Thymus (tissue), 11 donors: ENCODE data around the gene PML. TPM values are rescaled to one million over a fixed set of nuclear protein-coding genes. Genes with fewer than 3 reads are reported as not detected.
A peak's percentile ranks its signal among the peaks of the same experiment; 100 is the strongest.

ENCODE experiments used
- DNase-seq, 9 donors: peaks; one replicate each; pipeline ENCODE4 v3.0.0-alpha.2; 2013; ENCODE audit warnings: low spot score in 9 of 9, low read depth in 6 of 9, missing footprints in 1 of 9
- H3K27ac ChIP-seq, 2 donors: one replicate each; pipeline ENCODE4 v1.5.1; 2013; ENCODE audit warnings: control low read depth in 1 of 2, low read depth in 1 of 2, low read length in 1 of 2, mild to moderate bottlenecking in 1 of 2, moderate library complexity in 1 of 2
- H3K27me3 ChIP-seq, 2 donors: one replicate each; pipeline ENCODE4 v1.5.1; 2013; ENCODE audit warnings: low read length in 1 of 2; ENCODE audit not compliant: control insufficient read depth in 2 of 2, insufficient read depth in 1 of 2
- H3K36me3 ChIP-seq, 2 donors: one replicate each; pipeline ENCODE4 v1.5.1; 2013; ENCODE audit warnings: low read length in 1 of 2, mild to moderate bottlenecking in 1 of 2, moderate library complexity in 1 of 2; ENCODE audit not compliant: control insufficient read depth in 2 of 2, insufficient read depth in 2 of 2
- H3K4me1 ChIP-seq, 2 donors: one replicate each; pipeline ENCODE4 v1.5.1; 2013; ENCODE audit warnings: low read length in 2 of 2; ENCODE audit not compliant: control insufficient read depth in 2 of 2, insufficient read depth in 2 of 2
- H3K4me3 ChIP-seq, 2 donors: one replicate each; pipeline ENCODE4 v1.5.1; 2013; ENCODE audit warnings: low read length in 2 of 2, control low read depth in 1 of 2, mild to moderate bottlenecking in 1 of 2
- H3K9me3 ChIP-seq, 2 donors: one replicate each; pipeline ENCODE4 v1.5.1; 2013; ENCODE audit warnings: low read length in 1 of 2, mild to moderate bottlenecking in 1 of 2; ENCODE audit not compliant: control insufficient read depth in 2 of 2, insufficient read depth in 1 of 2
- WGBS: extraction: QIAGEN DNeasy Blood & Tissue Kit; methylation state at CpG from one replicate; pipeline ENCODE4 v1.1.7; 2013; 5-methylcytosine and 5-hydroxymethylcytosine counted together
- polyA plus RNA-seq: library from polyadenylated mRNA; stranded (reverse); fragments of 200-250 nt; gene quantifications from one replicate; pipeline ENCODE4 v1.2.3, GENCODE V29; 2013
- total RNA-seq: library from RNA; stranded (reverse); fragments of 120-200 nt; gene quantifications from one replicate; pipeline ENCODE4 v1.2.4, GENCODE V29; 2013
- donor health status: healthy.

The PML gene
- total and polyA plus RNA-seq, 2 donors: 13.0 to 35.7 TPM

DNA sequence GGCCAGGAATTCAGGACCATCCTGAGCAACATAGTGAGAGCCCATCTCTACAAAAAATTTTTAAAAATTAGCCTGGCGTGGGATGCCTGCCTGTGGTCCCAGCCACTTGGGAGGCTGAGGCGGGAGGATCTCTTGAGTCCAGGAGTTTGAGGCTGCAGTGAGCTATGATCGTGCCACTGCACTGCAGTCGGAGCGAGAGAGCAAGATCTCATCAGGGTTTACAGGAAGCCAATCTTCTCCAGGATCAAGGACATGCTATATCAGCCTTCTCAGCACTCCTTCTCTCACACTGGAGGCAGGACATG lies 2.0 kb upstream of the PML start:
- H3K27ac ChIP-seq: peak overlapping the region in 1 of 2 donors; percentile 61

DNA sequence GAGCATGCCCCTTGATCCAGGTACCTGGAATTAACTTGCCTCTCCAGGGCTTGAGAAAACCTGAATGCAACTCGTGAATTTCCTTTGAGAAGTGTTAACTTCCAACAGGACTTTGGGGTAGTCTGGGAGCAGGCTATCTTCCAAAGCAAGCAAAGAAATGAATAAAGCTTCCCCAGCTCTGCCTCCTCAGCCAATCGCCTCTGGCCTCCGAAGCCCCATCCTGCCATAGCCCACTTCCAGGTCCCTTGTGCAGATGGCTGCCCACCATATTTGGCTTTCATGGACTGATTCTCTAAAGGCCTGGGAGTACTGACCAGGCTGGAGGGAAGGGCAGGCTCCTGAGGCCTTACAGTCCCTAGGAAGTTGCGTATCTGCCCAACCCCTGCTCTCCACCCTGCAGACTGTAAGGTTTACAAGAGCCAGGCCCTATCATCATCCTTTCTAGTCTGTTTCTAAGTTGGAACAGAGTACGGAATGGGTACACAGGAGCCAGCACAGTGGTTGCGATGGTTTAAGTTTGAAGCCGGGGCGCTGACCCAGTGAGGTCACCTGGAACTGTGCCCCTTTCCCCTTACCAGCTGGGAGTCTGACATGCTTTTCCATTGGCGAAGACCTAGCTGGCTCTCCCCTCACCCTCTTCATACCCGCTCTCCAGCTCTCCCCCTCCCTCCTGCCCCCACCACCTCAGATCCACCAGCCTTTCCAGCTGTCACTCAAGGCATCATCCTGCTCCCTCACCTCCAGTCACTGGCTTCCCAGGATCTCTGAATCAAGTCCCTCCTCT lies 1.1 kb upstream of the PML start:
- H3K9me3 ChIP-seq: peaks cover 0 to 4% of the 10 kb centered on the region in 2 donors
- peaks cover 13 to 18% of the 10 kb centered on the region in 2 donors for H3K36me3 ChIP-seq
- H3K4me1 ChIP-seq: peaks cover 28 to 47% of the 10 kb centered on the region in 2 donors
- H3K4me3 ChIP-seq: peak overlapping the region; percentile 82 to 91
- H3K27ac ChIP-seq: peak overlapping the region in 1 of 2 donors; percentile 93
- no peak for DNase-seq
- 97% methylated on average over 10 of the region's 10 CpGs for WGBS
- H3K27me3 ChIP-seq: no peaks in the 10 kb centered on the region

More for the DNA sequence above, 2.0 kb upstream of the PML start:
- peak overlapping the region in 1 of 2 donors; percentile 73 for H3K4me3 ChIP-seq
- no peak for DNase-seq
- peaks cover 13 to 19% of the 10 kb centered on the region in 2 donors for H3K36me3 ChIP-seq
- H3K4me1 ChIP-seq: peaks cover 28 to 52% of the 10 kb centered on the region in 2 donors
- peaks cover 0 to 4% of the 10 kb centered on the region in 2 donors for H3K9me3 ChIP-seq
- WGBS: 91% methylated on average over 5 of the region's 5 CpGs
- no peaks in the 10 kb centered on the region for H3K27me3 ChIP-seq

DNA sequence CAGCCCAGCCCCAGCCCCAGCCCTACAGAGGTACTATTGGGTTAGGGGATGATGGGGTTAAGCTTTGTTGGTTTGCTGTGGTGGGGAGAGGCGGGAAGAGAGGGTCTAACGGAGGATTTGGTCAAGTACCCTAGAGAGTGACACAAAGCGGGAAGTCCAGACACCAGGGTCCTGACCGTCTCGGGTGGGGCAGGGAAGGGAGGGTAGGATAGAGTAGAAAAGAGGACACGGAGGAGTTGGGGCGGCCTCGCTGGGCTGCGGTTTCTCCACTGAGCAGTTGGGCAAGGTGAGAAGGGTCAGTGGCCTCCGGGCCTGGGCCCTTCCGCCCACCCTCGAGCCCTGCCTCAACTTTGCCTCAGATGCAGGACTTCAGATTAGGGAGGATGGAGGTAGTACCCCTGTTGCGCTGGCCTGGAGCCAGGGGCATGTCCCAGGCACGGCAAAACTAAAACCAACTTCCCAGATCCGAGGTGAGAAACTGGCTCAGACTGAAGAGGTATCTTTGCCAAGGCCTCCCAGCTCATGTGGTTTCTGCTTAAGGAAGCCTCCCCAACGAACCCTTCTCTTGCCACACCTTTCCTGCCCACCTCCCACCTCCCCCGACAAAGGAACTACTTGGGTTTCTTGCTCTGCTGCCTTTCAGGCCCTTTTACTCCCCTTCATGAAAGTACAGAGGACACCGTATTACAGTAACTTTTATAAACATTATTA lies 551 bp downstream of the PML start:
- under 1% methylated on average over 18 of the region's 18 CpGs for WGBS
- Histone ChIP-seq H3K36me3 (peaks cover 8 to 14% of the 10 kb centered on the region in 2 donors), H3K9me3 (peaks cover 0 to 4% of the 10 kb centered on the region in 2 donors), H3K4me3 (peak overlapping the region; percentile 82 to 91), H3K4me1 (peaks cover 31 to 42% of the 10 kb centered on the region in 2 donors), H3K27ac (peak overlapping the region; percentile 92 to 93), H3K27me3 (no peaks in the 10 kb centered on the region)
- DNase-seq: peak in 1 of 9 donors; percentile 54

DNA sequence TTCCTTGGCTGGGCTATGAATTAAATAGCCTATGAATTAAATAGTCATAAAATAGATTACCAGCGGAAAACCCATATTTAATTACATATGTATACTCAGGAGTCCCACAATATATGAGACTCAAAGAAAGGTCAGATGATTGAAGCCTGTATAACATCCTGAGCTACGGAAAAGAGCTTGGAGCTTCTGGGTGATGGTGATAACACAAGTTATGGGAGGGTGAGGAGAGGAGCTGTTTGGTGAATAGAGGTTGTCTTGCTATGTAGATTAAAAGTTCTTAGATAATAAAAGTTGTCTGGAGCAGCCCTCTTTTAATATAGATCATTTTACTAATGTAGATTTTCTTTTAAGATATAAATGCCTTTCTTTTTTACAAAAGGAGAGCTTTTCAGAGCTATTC lies 1.8 kb downstream of the PML start:
- H3K4me1 ChIP-seq: peaks cover 27 to 39% of the 10 kb centered on the region in 2 donors
- 76% methylated on average over 2 of the region's 2 CpGs for WGBS
- H3K36me3 ChIP-seq: peaks cover 11 to 15% of the 10 kb centered on the region in 2 donors
- peaks cover 0 to 4% of the 10 kb centered on the region in 2 donors for H3K9me3 ChIP-seq
- peak overlapping the region; percentile 27 to 82 for H3K4me3 ChIP-seq
- H3K27me3 ChIP-seq: no peaks in the 10 kb centered on the region
- H3K27ac ChIP-seq: peak overlapping the region; percentile 62 to 73
- DNase-seq: no peak

DNA sequence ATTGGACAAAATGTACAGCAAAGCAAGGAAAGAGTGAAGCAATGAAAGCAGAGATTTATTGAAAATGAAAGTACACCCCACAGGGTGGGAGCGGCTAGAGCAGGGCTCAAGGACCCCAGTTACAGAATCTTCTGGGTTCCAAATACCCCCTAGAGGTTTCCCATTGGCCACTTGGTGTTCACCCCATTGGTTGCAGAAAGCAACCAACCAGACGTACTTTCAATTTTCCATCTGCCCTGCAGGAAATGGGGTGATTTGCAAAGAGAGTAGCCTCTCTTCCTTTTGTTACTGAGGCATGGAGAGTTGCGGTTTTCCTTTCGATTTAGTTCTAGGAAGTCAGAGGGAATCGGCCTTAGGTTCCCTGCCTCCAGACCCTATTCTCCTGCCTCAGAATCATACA lies 2.4 kb downstream of the PML start:
- Histone ChIP-seq H3K27ac (peak overlapping the region; percentile 73), H3K4me3 (peak overlapping the region; percentile 5 to 19), H3K4me1 (peaks cover 27 to 34% of the 10 kb centered on the region in 2 donors), H3K36me3 (peaks cover 15 to 16% of the 10 kb centered on the region in 2 donors), H3K27me3 (no peaks in the 10 kb centered on the region), H3K9me3 (peaks cover 0 to 4% of the 10 kb centered on the region in 2 donors)
- DNase-seq: peak in 1 of 9 donors; percentile 47
- 2% methylated on average over 5 of the region's 5 CpGs for WGBS

DNA sequence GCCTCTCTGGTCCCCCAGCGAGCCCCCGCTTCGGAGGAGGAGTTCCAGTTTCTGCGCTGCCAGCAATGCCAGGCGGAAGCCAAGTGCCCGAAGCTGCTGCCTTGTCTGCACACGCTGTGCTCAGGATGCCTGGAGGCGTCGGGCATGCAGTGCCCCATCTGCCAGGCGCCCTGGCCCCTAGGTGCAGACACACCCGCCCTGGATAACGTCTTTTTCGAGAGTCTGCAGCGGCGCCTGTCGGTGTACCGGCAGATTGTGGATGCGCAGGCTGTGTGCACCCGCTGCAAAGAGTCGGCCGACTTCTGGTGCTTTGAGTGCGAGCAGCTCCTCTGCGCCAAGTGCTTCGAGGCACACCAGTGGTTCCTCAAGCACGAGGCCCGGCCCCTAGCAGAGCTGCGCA lies 3.5 kb downstream of the PML start:
- 97% methylated on average over 27 of the region's 27 CpGs for WGBS
- no peak for DNase-seq
- H3K9me3 ChIP-seq: peaks cover 0 to 4% of the 10 kb centered on the region in 2 donors
- H3K4me1 ChIP-seq: peaks cover 20 to 26% of the 10 kb centered on the region in 2 donors
- H3K4me3 ChIP-seq: no peak overlapping the region
- no peak overlapping the region for H3K27ac ChIP-seq
- H3K27me3 ChIP-seq: no peaks in the 10 kb centered on the region
- H3K36me3 ChIP-seq: peaks cover 15 to 22% of the 10 kb centered on the region in 2 donors

DNA sequence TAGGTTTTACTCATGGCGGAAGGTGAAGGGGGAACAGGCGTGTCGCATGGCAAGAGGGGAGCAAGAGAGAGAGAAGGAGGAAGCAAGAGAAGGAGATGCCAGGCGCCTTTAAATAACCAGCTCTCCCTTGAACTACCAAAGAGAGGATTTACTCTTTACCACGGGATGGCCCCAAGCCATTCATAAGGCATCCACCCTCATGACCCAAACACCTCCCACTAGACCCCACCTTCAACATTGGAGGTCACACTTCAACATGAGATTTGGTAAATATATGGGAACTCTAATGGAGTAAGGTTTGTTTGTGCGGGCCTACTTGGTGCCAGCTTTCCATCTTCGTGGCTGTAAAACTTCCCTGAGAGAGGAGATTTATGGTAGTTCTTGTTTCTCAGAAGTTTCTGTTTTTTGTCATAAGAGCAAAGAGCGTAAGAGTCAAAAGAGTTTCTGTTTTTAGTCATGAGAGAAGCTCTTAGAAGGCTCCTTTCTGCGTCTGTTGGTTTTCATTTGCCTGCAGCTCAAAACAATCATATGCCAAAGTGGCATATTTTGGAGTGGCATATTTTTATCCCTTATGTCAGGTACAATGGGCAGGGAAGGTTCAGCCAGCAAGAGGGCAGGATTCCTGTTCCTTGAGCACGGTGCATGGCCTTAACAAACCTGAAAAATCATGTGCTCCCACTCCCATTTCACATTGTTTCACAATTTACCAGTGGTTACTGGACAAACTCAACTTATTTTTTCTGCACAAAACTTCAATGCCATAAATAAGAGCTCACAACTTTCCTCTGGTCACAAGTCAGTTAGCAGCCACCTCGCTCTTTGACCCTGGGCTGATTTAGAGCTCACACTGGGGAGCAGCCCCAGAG lies 12.5 kb downstream of the PML start:
- Histone ChIP-seq H3K36me3 (peaks cover 35 to 53% of the 10 kb centered on the region in 2 donors), H3K4me1 (peaks cover 16 to 21% of the 10 kb centered on the region in 2 donors), H3K27me3 (no peaks in the 10 kb centered on the region), H3K27ac (peak overlapping the region; percentile 65 to 83), H3K9me3 (peaks cover 0 to 6% of the 10 kb centered on the region in 2 donors), H3K4me3 (no peak overlapping the region)
- 88% methylated on average over 11 of the region's 11 CpGs for WGBS
- DNase-seq: no peak

DNA sequence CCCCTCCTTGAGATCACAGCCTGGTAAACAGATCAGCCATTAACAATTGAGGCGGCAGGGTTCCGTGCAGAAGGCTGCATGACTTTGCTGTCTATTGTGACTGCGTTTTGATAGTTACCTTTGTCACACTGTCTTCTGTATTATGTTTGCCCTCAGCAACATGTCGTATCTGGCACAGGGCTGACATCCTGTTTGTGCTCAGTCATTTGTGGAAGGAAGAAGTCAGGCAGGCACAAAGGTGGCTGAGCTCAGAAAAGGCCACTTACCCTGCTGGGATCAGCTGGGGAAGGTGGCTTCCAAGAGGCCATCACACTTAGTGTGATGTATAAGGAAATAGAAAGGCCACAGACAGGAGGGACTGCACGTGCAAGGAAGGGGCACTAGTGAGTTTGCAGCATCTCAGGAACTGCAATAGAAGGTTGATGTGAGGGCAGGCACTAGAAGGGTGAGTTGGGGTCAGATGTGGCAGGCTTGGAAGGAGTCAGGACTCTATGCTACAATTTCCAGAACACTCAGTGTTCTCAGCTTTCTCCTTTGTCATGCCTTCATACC lies 13.4 kb downstream of the PML start:
- peaks cover 16 to 21% of the 10 kb centered on the region in 2 donors for H3K4me1 ChIP-seq
- peak overlapping the region; percentile 65 to 83 for H3K27ac ChIP-seq
- peaks cover 0 to 5% of the 10 kb centered on the region in 2 donors for H3K9me3 ChIP-seq
- peaks cover 35 to 50% of the 10 kb centered on the region in 2 donors for H3K36me3 ChIP-seq
- peak in 1 of 9 donors; percentile 55 for DNase-seq
- no peaks in the 10 kb centered on the region for H3K27me3 ChIP-seq
- 34% methylated on average over 5 of the region's 5 CpGs for WGBS
- H3K4me3 ChIP-seq: no peak overlapping the region
